H4 (cell line): ENCODE data around the gene MIPEP. TPM values are rescaled to one million over a fixed set of nuclear protein-coding genes. Genes with fewer than 3 reads are reported as not detected.

ENCODE experiments used
- DNase-seq: peaks from one replicate; pipeline ENCODE4 v3.0.0-alpha.2; 2015; ENCODE audit warnings: low spot score
- total RNA-seq: library from RNA; depleted of rRNA; stranded (reverse); fragments of >200 nt; shearing (Covaris generic); gene quantifications from 2 replicates; pipeline ENCODE4 v1.2.3, GENCODE V29; 2014

MIPEP gene
- total RNA-seq, 1 experiment from 2014 or later: 11.2 TPM

- DNase-seq: no peak
Observed at GRCh38 chr13:23852351-23852750, 36.8 kb downstream of the MIPEP start.

GRCh38 chr13:23851106-23851505, 38.1 kb downstream of the MIPEP start:
- no peak for DNase-seq

DNA sequence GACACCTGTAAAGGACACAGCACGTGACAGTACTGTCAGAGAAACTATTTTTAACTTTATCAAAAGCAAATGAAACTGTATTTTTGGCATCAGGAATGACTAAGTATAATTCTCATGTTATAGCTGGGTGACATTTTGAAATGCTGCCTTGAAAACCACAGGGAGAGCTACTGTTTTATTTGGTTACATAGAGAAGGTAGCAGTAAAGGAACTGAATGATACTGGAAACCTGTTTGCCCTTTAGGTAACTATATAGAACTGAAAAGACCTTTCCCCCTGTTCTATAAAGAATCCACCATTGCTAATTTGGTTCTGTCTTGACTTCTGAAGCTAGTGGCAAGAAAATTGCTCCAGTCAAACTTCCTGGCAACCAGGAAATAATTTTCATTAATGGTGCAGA, 39.1 kb downstream of the MIPEP start:
- DNase-seq: no peak

- no peak for DNase-seq
Observed at GRCh38 chr13:23849670-23850069, 39.5 kb downstream of the MIPEP start.

- no peak for DNase-seq
Observed at GRCh38 chr13:23848646-23849141, 40.5 kb downstream of the MIPEP start.

- no peak for DNase-seq
Observed at GRCh38 chr13:23848019-23848418, 41.2 kb downstream of the MIPEP start.

- no peak for DNase-seq
Observed at GRCh38 chr13:23847497-23847896, 41.7 kb downstream of the MIPEP start.

GRCh38 chr13:23845105-23845725, 44.0 kb downstream of the MIPEP start:
- DNase-seq: no peak

DNA sequence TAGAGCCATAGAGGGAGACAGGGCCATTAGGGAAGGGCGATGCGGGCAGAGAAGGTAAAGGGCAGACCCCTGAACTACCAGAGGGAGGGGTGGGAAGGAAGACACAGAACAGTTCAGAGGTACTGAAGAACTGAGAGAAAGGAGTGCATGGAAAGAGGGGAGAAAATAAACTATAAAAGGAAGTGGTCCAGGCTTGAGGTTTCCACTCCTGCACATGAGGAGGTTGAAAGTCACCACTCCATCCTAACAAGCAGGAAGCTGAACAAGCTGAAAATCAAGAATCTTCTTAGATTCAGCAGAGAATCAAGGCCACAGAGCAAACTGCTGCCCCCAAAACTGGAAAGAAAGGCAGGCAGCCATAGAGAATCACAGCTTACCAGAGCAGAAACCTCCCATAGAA, 45.1 kb downstream of the MIPEP start:
- DNase-seq: no peak

GRCh38 chr13:23843436-23843835, 45.8 kb downstream of the MIPEP start:
- no peak for DNase-seq

- no peak for DNase-seq
Observed at GRCh38 chr13:23842406-23842805, 46.8 kb downstream of the MIPEP start.

GRCh38 chr13:23833733-23834611, 55.2 kb downstream of the MIPEP start:
- no peak for DNase-seq

GRCh38 chr13:23828866-23829265, 60.3 kb downstream of the MIPEP start:
- no peak for DNase-seq

DNA sequence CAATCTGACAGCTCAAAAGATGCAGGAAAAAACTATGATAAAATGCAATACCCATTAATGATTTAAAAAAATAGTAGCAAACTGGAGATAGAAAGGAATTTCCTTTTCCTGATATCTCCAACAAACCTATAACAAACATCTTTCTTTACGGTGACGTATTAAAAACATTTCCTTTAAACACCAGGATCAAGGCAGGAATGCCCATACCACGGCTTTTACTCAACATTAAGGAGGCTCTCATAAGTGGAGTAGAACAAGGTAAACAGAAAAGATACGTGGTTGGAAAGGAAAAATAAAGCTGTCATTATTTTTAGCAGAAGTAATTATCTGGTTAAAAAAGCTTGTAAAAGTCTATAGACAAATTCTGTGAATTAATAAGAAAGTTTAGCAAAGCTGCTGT, 61.1 kb downstream of the MIPEP start:
- DNase-seq: no peak

DNA sequence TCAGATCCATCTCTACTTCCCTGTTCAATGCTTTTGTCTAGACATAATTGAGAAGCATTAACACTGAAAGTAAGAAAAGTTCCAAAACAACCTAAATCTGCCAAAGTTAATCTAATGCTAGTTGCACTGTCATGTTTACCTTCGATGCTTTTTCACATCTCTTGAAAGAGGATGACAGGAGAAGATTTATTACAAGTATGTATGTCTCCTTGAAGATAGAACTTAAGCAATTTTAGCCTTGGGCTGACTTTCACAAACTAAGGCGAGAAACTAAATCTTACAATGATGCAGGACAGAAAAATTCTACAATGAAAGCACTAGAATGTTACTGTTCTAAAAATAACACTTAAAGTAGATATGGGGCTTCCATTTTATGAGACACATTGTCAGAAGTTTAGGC, 64.0 kb downstream of the MIPEP start:
- no peak for DNase-seq

- DNase-seq: no peak
Observed at GRCh38 chr13:23824371-23824770, 64.8 kb downstream of the MIPEP start.

DNA sequence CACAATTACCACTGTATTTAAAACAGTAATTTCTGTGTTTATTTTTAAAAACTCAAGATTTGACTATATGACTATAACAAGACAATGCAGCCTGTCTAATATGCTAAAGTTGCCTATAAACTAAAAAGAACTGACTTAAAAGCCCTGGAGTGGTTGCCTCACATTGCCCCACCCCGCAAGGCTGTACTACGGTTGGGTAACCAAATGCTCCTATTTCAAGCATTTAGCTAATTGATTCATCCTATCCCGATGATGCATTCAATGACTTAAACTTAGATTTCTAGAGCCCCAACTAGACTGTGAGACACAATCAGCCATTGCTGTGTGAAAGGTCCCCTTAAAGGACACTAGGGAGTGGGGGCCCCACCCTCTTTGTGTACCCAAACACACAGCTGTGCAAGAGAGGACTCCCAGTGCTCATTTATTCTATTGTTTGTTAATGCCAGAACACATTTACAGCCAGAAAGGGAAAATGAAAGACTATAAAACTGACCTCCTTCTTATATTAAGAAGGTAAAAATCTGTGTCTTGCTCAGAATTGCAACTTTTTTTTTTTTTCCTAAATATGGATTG, 66.9 kb downstream of the MIPEP start:
- DNase-seq: no peak

DNA sequence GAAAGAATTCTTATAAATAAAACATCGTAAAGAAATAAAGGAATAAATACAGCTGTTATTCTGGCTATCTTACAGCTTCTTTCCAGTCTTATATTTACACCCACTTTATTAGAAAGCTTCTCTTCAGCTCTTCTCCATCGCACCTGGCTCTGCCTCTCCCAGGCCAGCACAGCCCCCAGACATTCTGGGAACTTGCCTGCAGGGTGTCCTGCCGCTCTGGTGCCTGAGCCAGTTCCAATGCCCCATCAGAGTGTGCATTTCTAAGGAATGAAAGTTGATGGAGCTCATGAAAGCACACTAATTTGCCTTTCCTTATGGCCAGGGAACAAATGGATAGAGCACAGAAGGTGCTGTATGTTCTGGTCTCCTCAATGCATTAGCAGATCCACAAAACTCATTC, 68.7 kb downstream of the MIPEP start:
- DNase-seq: no peak

GRCh38 chr13:23817830-23818229, 71.4 kb downstream of the MIPEP start:
- no peak for DNase-seq

DNA sequence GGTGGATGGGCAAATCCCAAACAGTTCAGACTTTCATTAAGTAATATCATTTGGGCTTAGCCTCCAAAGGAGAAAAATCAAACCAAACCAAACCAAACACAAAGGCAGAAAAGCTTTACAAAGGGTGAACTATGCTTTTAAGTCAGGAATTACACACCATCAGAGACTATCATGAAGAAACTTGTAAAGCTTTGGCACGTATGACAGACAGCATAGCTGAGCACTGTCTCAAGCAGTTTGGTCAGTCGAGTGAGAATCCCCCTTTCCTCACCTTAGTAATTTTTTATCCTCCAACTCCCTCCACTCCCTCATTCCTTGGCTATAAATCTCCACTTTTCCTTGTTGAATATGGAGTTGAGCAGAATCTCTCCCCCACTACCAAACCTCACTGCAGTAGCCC, 72.1 kb downstream of the MIPEP start:
- DNase-seq: no peak

GRCh38 chr13:23813635-23814034, 75.6 kb downstream of the MIPEP start:
- no peak for DNase-seq

- no peak for DNase-seq
Observed at GRCh38 chr13:23811366-23812062, 77.7 kb downstream of the MIPEP start.
